NT2/D1 (cell line): ENCODE measurements around the gene FBXW4.
A peak's percentile ranks its signal among the peaks of the same experiment; 100 is the strongest.

Experiments used
- DNase-seq: peaks from one replicate; pipeline ENCODE4 v3.0.0-alpha.2; 2011; ENCODE audit warnings: low read depth, low spot score
- H3K27me3 ChIP-seq: 2 replicates; pipeline ENCODE4 v1.6.0; 2011; ENCODE audit warnings: mild to moderate bottlenecking; ENCODE audit not compliant: insufficient read length, insufficient read depth
- H3K36me3 ChIP-seq: 2 replicates; pipeline ENCODE4 v1.6.1; 2011; ENCODE audit warnings: mild to moderate bottlenecking, low read length, mixed read lengths; ENCODE audit not compliant: insufficient read depth, insufficient read length
- H3K4me1 ChIP-seq: 2 replicates; pipeline ENCODE4 v1.5.1; 2011; ENCODE audit not compliant: insufficient read depth, insufficient read length
- H3K4me3 ChIP-seq: 2 replicates; pipeline ENCODE4 v1.5.1; 2011; ENCODE audit warnings: low read depth; ENCODE audit not compliant: insufficient read length
- H3K9ac ChIP-seq: 2 replicates; pipeline ENCODE4 v1.6.0; 2011; ENCODE audit warnings: low read depth; ENCODE audit not compliant: insufficient read length
- H3K9me3 ChIP-seq: 2 replicates; pipeline ENCODE4 v1.5.1; 2011; ENCODE audit warnings: mild to moderate bottlenecking, low read length; ENCODE audit not compliant: insufficient read depth
- SUZ12 ChIP-seq: IDR thresholded peaks from 2 replicates; pipeline ENCODE4 v1.6.1; 2011; ENCODE audit not compliant: insufficient read length, insufficient read depth; ENCODE audit errors: extremely low read depth
- YY1 ChIP-seq: IDR thresholded peaks from 2 replicates; pipeline ENCODE4 v1.6.1; 2011; ENCODE audit not compliant: insufficient read length, insufficient read depth
- ZNF274 ChIP-seq: IDR thresholded peaks from 2 replicates; pipeline ENCODE4 v1.6.1; 2011; ENCODE audit warnings: mild to moderate bottlenecking, low read depth, low read length

The FBXW4 gene

GRCh38 chr10:101569323-101569621, 125.7 kb downstream of the FBXW4 start:
- TF ChIP-seq ZNF274 (no peak), YY1 (no peak), SUZ12 (no peak)
- H3K27me3 ChIP-seq: peaks cover 44% of the 10 kb centered on the region
- peak overlapping the region; percentile 64 for H3K9ac ChIP-seq
- DNase-seq: no peak
- no peaks in the 10 kb centered on the region for H3K4me1 ChIP-seq
- no peaks in the 10 kb centered on the region for H3K36me3 ChIP-seq
- peak overlapping the region; percentile 65 for H3K4me3 ChIP-seq
- H3K9me3 ChIP-seq: no peaks in the 10 kb centered on the region

GRCh38 chr10:101568054-101568745, 126.8 kb downstream of the FBXW4 start:
- TF ChIP-seq YY1 (no peak), ZNF274 (no peak), SUZ12 (no peak)
- no peaks in the 10 kb centered on the region for H3K36me3 ChIP-seq

GRCh38 chr10:101567165-101568006, 127.6 kb downstream of the FBXW4 start:
- DNase-seq: no peak
- TF ChIP-seq YY1: no peak
- TF ChIP-seq SUZ12: no peak
- TF ChIP-seq ZNF274: no peak
- Histone ChIP-seq H3K36me3 (no peaks in the 10 kb centered on the region), H3K4me3 (no peak overlapping the region), H3K27me3 (peaks cover 37% of the 10 kb centered on the region), H3K4me1 (no peaks in the 10 kb centered on the region), H3K9me3 (no peaks in the 10 kb centered on the region), H3K9ac (no peak overlapping the region)

More at GRCh38 chr10:101568054-101568745, 126.8 kb downstream of the FBXW4 start:
- Histone ChIP-seq H3K9me3 (no peaks in the 10 kb centered on the region), H3K27me3 (peaks cover 44% of the 10 kb centered on the region), H3K4me3 (no peak overlapping the region), H3K4me1 (no peaks in the 10 kb centered on the region), H3K9ac (no peak overlapping the region)
- no peak for DNase-seq

- no peaks in the 10 kb centered on the region for H3K36me3 ChIP-seq
- no peak for TF ChIP-seq SUZ12
- no peak overlapping the region for H3K4me3 ChIP-seq
- H3K9ac ChIP-seq: no peak overlapping the region
- DNase-seq: no peak
- H3K27me3 ChIP-seq: peaks cover 30% of the 10 kb centered on the region
- no peaks in the 10 kb centered on the region for H3K9me3 ChIP-seq
- H3K4me1 ChIP-seq: no peaks in the 10 kb centered on the region
These were observed 128.4 kb downstream of the FBXW4 start for GRCh38 chr10:101566333-101567164.

GRCh38 chr10:101565936-101566332, 129.0 kb downstream of the FBXW4 start:
- Histone ChIP-seq H3K9me3 (no peaks in the 10 kb centered on the region), H3K4me3 (no peak overlapping the region)

GRCh38 chr10:101565370-101565900, 129.5 kb downstream of the FBXW4 start:
- Histone ChIP-seq H3K9ac (no peak overlapping the region), H3K4me3 (no peak overlapping the region), H3K9me3 (no peaks in the 10 kb centered on the region), H3K4me1 (no peaks in the 10 kb centered on the region), H3K36me3 (no peaks in the 10 kb centered on the region), H3K27me3 (peaks cover 19% of the 10 kb centered on the region)
- no peak for DNase-seq
- no peak for TF ChIP-seq SUZ12
- no peak for TF ChIP-seq ZNF274
- no peak for TF ChIP-seq YY1

More at GRCh38 chr10:101565936-101566332, 129.0 kb downstream of the FBXW4 start:
- Histone ChIP-seq H3K27me3 (peaks cover 24% of the 10 kb centered on the region), H3K36me3 (no peaks in the 10 kb centered on the region), H3K9ac (no peak overlapping the region), H3K4me1 (no peaks in the 10 kb centered on the region)
- TF ChIP-seq YY1 (no peak), ZNF274 (no peak), SUZ12 (no peak)
- no peak for DNase-seq
